ENCODE data around the gene BIRC2.
A peak's percentile ranks its signal among the peaks of the same experiment; 100 is the strongest.

BIRC2 gene

GRCh38 chr11:102316346-102316904 lies 30.6 kb upstream of the BIRC2 start:
- H3K9ac ChIP-seq = peak overlapping the region; percentile 86
- H2AFZ ChIP-seq (ENCODE audit: low read depth) = peak overlapping the region; percentile 20; the same call in 1 of the 2 replicates
- peaks cover 64% of the 10 kb centered on the region for H3K4me1 ChIP-seq (ENCODE audit: low read depth, poor library complexity, severe bottlenecking)

GRCh38 chr11:102317099-102317767 lies 29.8 kb upstream of the BIRC2 start, which contains the start of gene BIRC3:
BIRC3 (plus strand) TSS chr11:102317484; CDS start chr11:102324510, 7,026 bp downstream.
- no peaks in the 10 kb centered on the region for H3K27me3 ChIP-seq (ENCODE audit: insufficient read depth, low read depth)
- H3K4me3 ChIP-seq (IDR thresholded peaks at IDR 0.05; ENCODE audit: insufficient read depth, low read depth, low read length) = no peak within 1 kb of the TSS
- H3K79me2 ChIP-seq (ENCODE audit: insufficient read depth, low read depth) = peaks cover 47% of the 10 kb centered on the region
- peak within 1 kb of the TSS; percentile 100 for H3K27ac ChIP-seq
- H3K4me2 ChIP-seq = peak within 1 kb of the TSS; percentile 72
- 0 out of 2 replicates have a peak, but pooled peaks cover 3% of the 10 kb centered on the region for H3K36me3 ChIP-seq (ENCODE audit: insufficient read depth)
- no peaks in the 10 kb centered on the region for H4K20me1 ChIP-seq (ENCODE audit: insufficient read depth)
- peaks cover 68% of the 10 kb centered on the region for H3K4me1 ChIP-seq (ENCODE audit: low read depth, poor library complexity, severe bottlenecking)
- peak within 1 kb of the TSS; percentile 86 for H3K9ac ChIP-seq
- H2AFZ ChIP-seq (ENCODE audit: low read depth) = peak within 1 kb of the TSS; percentile 20; the same call in 1 of the 2 replicates
- no peak for TF ChIP-seq CTCF (conservative IDR thresholded peaks at IDR 0.05; ENCODE audit: low read depth, low read length)

More at GRCh38 chr11:102316346-102316904, 30.6 kb upstream of the BIRC2 start:
- no peaks in the 10 kb centered on the region for H3K27me3 ChIP-seq (ENCODE audit: insufficient read depth, low read depth)
- no peaks in the 10 kb centered on the region for H3K36me3 ChIP-seq (ENCODE audit: insufficient read depth)
- peaks cover 39% of the 10 kb centered on the region for H3K79me2 ChIP-seq (ENCODE audit: insufficient read depth, low read depth)
- H3K27ac ChIP-seq = peak overlapping the region; percentile 100
- no peak for TF ChIP-seq CTCF (conservative IDR thresholded peaks at IDR 0.05; ENCODE audit: low read depth, low read length)
- peak overlapping the region; percentile 68 for H3K4me2 ChIP-seq
- no peak overlapping the region for H3K4me3 ChIP-seq (IDR thresholded peaks at IDR 0.05; ENCODE audit: insufficient read depth, low read depth, low read length)
- no peaks in the 10 kb centered on the region for H4K20me1 ChIP-seq (ENCODE audit: insufficient read depth)

GRCh38 chr11:102317768-102318103 lies 29.3 kb upstream of the BIRC2 start:
- Histone ChIP-seq H3K27me3 (ENCODE audit: insufficient read depth, low read depth) (no peaks in the 10 kb centered on the region), H3K36me3 (ENCODE audit: insufficient read depth) (0 out of 2 replicates have a peak, but pooled peaks cover 3% of the 10 kb centered on the region), H3K9ac (peak overlapping the region; percentile 86), H3K4me1 (ENCODE audit: low read depth, poor library complexity, severe bottlenecking) (peaks cover 68% of the 10 kb centered on the region), H4K20me1 (ENCODE audit: insufficient read depth) (no peaks in the 10 kb centered on the region), H3K27ac (peak overlapping the region; percentile 100), H3K79me2 (ENCODE audit: insufficient read depth, low read depth) (peaks cover 50% of the 10 kb centered on the region), H2AFZ (ENCODE audit: low read depth) (peak overlapping the region; percentile 4; the same call in 1 of the 2 replicates), H3K4me3 (IDR thresholded peaks at IDR 0.05; ENCODE audit: insufficient read depth, low read depth, low read length) (no peak overlapping the region), H3K4me2 (peak overlapping the region; percentile 72)
- no peak for TF ChIP-seq CTCF (conservative IDR thresholded peaks at IDR 0.05; ENCODE audit: low read depth, low read length)

- Histone ChIP-seq H3K4me3 (IDR thresholded peaks at IDR 0.05; ENCODE audit: insufficient read depth, low read depth, low read length) (no peak overlapping the region), H3K27ac (peak overlapping the region; percentile 100), H3K36me3 (ENCODE audit: insufficient read depth) (0 out of 2 replicates have a peak, but pooled peaks cover 3% of the 10 kb centered on the region), H3K9ac (peak overlapping the region; percentile 86), H3K4me2 (peak overlapping the region; percentile 72; the same call in 1 of the 2 replicates), H3K79me2 (ENCODE audit: insufficient read depth, low read depth) (peaks cover 57% of the 10 kb centered on the region), H4K20me1 (ENCODE audit: insufficient read depth) (no peaks in the 10 kb centered on the region), H3K4me1 (ENCODE audit: low read depth, poor library complexity, severe bottlenecking) (peaks cover 68% of the 10 kb centered on the region), H3K27me3 (ENCODE audit: insufficient read depth, low read depth) (no peaks in the 10 kb centered on the region), H2AFZ (ENCODE audit: low read depth) (no peak overlapping the region)
- TF ChIP-seq CTCF (conservative IDR thresholded peaks at IDR 0.05; ENCODE audit: low read depth, low read length) = no peak
Measured at GRCh38 chr11:102318469-102318868, 28.5 kb upstream of the BIRC2 start.

Data from KMS-11 (cell line).